Common myeloid progenitor, CD34-positive (primary cell): Measurements from ENCODE around the gene FOXP1.

Experiments
- CTCF ChIA-PET: fragments of 350-600 bp; sonication (Branson Sonifier 250); formaldehyde crosslinking; loops from one replicate; lab custom pipeline; 2021; ENCODE audit warnings: antibody characterized with exemption; lab: Charles Lee
- POLR2A ChIA-PET: fragments of 350-600 bp; sonication (Branson Sonifier 250); formaldehyde crosslinking; loops from one replicate; lab custom pipeline; 2021; ENCODE audit warnings: antibody characterized with exemption; lab: Charles Lee
- DNase-seq, 3 donors: peaks; one replicate each; pipeline versions ENCODE4 v3.0.0 to v3.0.0-alpha.2; 2013
- H3K27ac ChIP-seq, 2 experiments: 1 replicate in 1 of 2; 2 replicates in 1 of 2; pipeline ENCODE4 v1.7.0; 2013; ENCODE audit warnings: inconsistent platforms in 2 of 2, low read length in 2 of 2, mild to moderate bottlenecking in 2 of 2, low read depth in 1 of 2, moderate library complexity in 1 of 2; ENCODE audit not compliant: severe bottlenecking in 2 of 2, insufficient read depth in 1 of 2, poor library complexity in 1 of 2
- H3K27me3 ChIP-seq, 5 experiments: replicated peaks in 2 of 5; 1 replicate in 3 of 5; 2 replicates in 2 of 5; pipeline versions ENCODE4 v1.6.1 to v1.7.0; 2013; ENCODE audit warnings: low read length in 4 of 5, mild to moderate bottlenecking in 2 of 5, moderate library complexity in 2 of 5, inconsistent platforms in 1 of 5; ENCODE audit not compliant: insufficient read depth in 5 of 5, control insufficient read depth in 4 of 5
- H3K36me3 ChIP-seq, 4 experiments: 1 replicate in 2 of 4; 2 replicates in 2 of 4; pipeline versions ENCODE4 v1.6.1 to v1.7.0; 2013; ENCODE audit warnings: low read length in 3 of 4, control low read depth in 1 of 4, mild to moderate bottlenecking in 1 of 4; ENCODE audit not compliant: control insufficient read depth in 4 of 4, insufficient read depth in 4 of 4
- H3K4me1 ChIP-seq, 4 experiments: 1 replicate in 3 of 4; 2 replicates in 1 of 4; pipeline versions ENCODE4 v1.6.1 to v1.7.1; 2013; ENCODE audit warnings: low read length in 3 of 4, mild to moderate bottlenecking in 3 of 4, control low read depth in 1 of 4, inconsistent platforms in 1 of 4, moderate library complexity in 1 of 4; ENCODE audit not compliant: control insufficient read depth in 4 of 4, insufficient read depth in 4 of 4; ENCODE audit errors: control extremely low read depth in 1 of 4
- H3K4me3 ChIP-seq, 7 experiments: 1 replicate in 4 of 7; 2 replicates in 3 of 7; pipeline versions ENCODE4 v1.5.1 to v1.7.0; 2013; ENCODE audit warnings: mild to moderate bottlenecking in 7 of 7, low read length in 6 of 7, moderate library complexity in 6 of 7, inconsistent platforms in 2 of 7, low read depth in 2 of 7, control low read depth in 1 of 7; ENCODE audit not compliant: insufficient read depth in 4 of 7, control insufficient read depth in 1 of 7; ENCODE audit errors: extremely low read depth in 1 of 7
- H3K9me3 ChIP-seq, 5 experiments: 1 replicate in 4 of 5; 2 replicates in 1 of 5; pipeline versions ENCODE4 v1.6.1 to v1.7.1; 2013; ENCODE audit warnings: low read length in 4 of 5, mild to moderate bottlenecking in 2 of 5, inconsistent platforms in 1 of 5, low read depth in 1 of 5, moderate library complexity in 1 of 5; ENCODE audit not compliant: control insufficient read depth in 4 of 5, insufficient read depth in 2 of 5; ENCODE audit errors: control extremely low read depth in 1 of 5
- WGBS: methylation state at CpG from one replicate; pipeline ENCODE4 v1.1.5; 2013; ENCODE audit not compliant: insufficient coverage; 5-methylcytosine and 5-hydroxymethylcytosine counted together

Gene FOXP1

GRCh38 chr3:71389911-71390573 lies 193.5 kb downstream of the FOXP1 start:
- Histone ChIP-seq H3K27me3 (no peaks in the 10 kb centered on the region), H3K36me3 (no peaks in the 10 kb centered on the region), H3K4me3 (peak overlapping the region in 6 of 7 experiments; percentile 42 to 69 (median 58)), H3K27ac (peak overlapping the region; percentile 71 to 98), H3K4me1 (peaks cover 59 to 87% (median 72%) of the 10 kb centered on the region in 4 experiments), H3K9me3 (no peaks in the 10 kb centered on the region)
- ChIA-PET CTCF (interaction anchor here (0.5 to 1.8 kb wide), 10 partner anchors 8 to 401 kb away, joined by 3 to 8 read pairs (median 4); no protein-coding TSS in a partner anchor), POLR2A (interaction anchor here (0.6 to 0.9 kb wide), 4 partner anchors 13 to 194 kb away, joined by 3 to 4 read pairs (median 4); partner anchors contain the start of gene FOXP1)
- WGBS = 0% methylated on average over 4 of the region's 9 CpGs
- DNase-seq = peak; percentile 71 to 91 (median 87)

GRCh38 chr3:71389191-71389590 lies 194.3 kb downstream of the FOXP1 start:
- Histone ChIP-seq H3K36me3 (no peaks in the 10 kb centered on the region), H3K4me1 (peaks cover 68 to 91% (median 80%) of the 10 kb centered on the region in 4 experiments), H3K27me3 (no peaks in the 10 kb centered on the region), H3K9me3 (no peaks in the 10 kb centered on the region), H3K4me3 (peak overlapping the region in 4 of 7 experiments; percentile 54 to 69 (median 60)), H3K27ac (peak overlapping the region; percentile 71 to 98)
- DNase-seq = peak in 1 of 3 donors; percentile 45
- ChIA-PET POLR2A (interaction anchor here (0.6 to 0.9 kb wide), 3 partner anchors 14 to 194 kb away, joined by 3 to 4 read pairs (median 4); partner anchors contain the start of gene FOXP1), CTCF (interaction anchor here (0.8 to 1.8 kb wide), 9 partner anchors 9 to 252 kb away, joined by 3 to 8 read pairs (median 4); no protein-coding TSS in a partner anchor)
- 0% methylated on average over 2 of the region's 10 CpGs for WGBS

- Histone ChIP-seq H3K27ac (peak overlapping the region; percentile 71 to 83), H3K4me1 (peaks cover 69 to 93% (median 81%) of the 10 kb centered on the region in 4 experiments), H3K9me3 (no peaks in the 10 kb centered on the region), H3K27me3 (no peaks in the 10 kb centered on the region), H3K36me3 (no peaks in the 10 kb centered on the region), H3K4me3 (peak overlapping the region in 4 of 7 experiments; percentile 6 to 65 (median 19))
- CTCF ChIA-PET = interaction anchor here (0.8 to 3.2 kb wide), 7 partner anchors 8 to 252 kb away, joined by 3 to 10 read pairs (median 4); no protein-coding TSS in a partner anchor
- WGBS = 0% methylated on average over 2 of the region's 6 CpGs
- POLR2A ChIA-PET = interaction anchor here (0.9 kb wide), 1 partner anchor 59 kb away, joined by 4 read pairs; no protein-coding TSS in a partner anchor
- peak in 2 of 3 donors; percentile 46 to 68 for DNase-seq
These were observed 194.9 kb downstream of the FOXP1 start for GRCh38 chr3:71388535-71389120.

GRCh38 chr3:71387586-71387985 lies 195.9 kb downstream of the FOXP1 start:
- WGBS = 14% methylated on average over 1 of the region's 8 CpGs
- CTCF ChIA-PET = interaction anchor here (1.1 to 3.2 kb wide), 7 partner anchors 9 to 76 kb away, joined by 3 to 10 read pairs (median 4); no protein-coding TSS in a partner anchor
- no peaks in the 10 kb centered on the region for H3K9me3 ChIP-seq
- POLR2A ChIA-PET = no interaction called here
- peak in 2 of 3 donors; percentile 39 to 66 for DNase-seq
- H3K4me1 ChIP-seq = peaks cover 62 to 91% (median 76%) of the 10 kb centered on the region in 4 experiments
- no peaks in the 10 kb centered on the region for H3K36me3 ChIP-seq
- peak overlapping the region; percentile 71 to 83 for H3K27ac ChIP-seq
- peak overlapping the region in 3 of 7 experiments; percentile 7 to 65 (median 11) for H3K4me3 ChIP-seq
- H3K27me3 ChIP-seq = no peaks in the 10 kb centered on the region

DNA sequence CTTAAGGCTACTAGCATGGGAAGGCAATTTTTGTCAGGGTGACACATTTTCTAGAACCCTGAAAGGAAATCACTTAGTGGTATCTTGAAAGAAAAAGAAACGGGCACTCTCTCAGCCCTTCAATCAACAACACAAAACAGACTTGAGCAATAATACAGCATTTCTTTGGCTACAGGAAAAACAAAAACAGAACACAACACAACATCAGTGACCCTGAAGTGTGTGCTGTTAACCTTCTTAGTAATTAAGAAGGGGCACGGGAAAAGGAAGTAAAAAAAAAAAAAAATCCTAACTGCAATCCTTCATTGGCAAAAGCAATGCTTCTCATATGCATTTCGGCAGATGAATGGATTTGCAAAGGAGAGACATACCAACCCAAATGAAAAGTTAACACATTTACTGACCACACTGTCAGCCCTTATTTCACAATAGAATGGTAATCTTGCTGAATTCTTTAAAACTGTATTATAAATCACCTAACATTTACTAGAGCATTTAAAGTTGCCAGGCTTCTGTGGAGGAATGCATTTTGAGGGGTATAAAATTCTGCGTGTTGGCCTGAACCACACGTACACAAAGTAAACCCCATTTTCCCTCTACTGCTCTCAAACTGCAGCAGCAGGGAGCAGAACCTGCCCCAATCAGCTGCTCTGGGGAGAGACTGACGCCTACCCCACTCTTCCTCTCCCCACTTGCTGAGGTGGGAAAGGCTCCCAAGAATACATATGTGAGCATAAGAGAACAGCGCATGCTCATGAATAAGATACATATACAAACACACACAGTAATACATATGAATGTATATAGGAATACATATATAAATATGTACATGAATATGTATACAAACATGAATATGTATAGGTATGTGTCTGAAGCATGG lies 198.5 kb downstream of the FOXP1 start:
- H3K27ac ChIP-seq = peak overlapping the region in 1 of 2 experiments; percentile 59
- no peaks in the 10 kb centered on the region for H3K36me3 ChIP-seq
- no peaks in the 10 kb centered on the region for H3K9me3 ChIP-seq
- H3K27me3 ChIP-seq = no peaks in the 10 kb centered on the region
- peak overlapping the region in 4 of 7 experiments; percentile 5 to 47 (median 36) for H3K4me3 ChIP-seq
- peak in 2 of 3 donors; percentile 52 to 65 for DNase-seq
- CTCF ChIA-PET = interaction anchor here (0.8 to 3.2 kb wide), 4 partner anchors 10 to 73 kb away, joined by 3 to 12 read pairs (median 6); no protein-coding TSS in a partner anchor
- WGBS = 8% methylated on average over 2 of the region's 7 CpGs
- peaks cover 41 to 70% (median 54%) of the 10 kb centered on the region in 4 experiments for H3K4me1 ChIP-seq
- POLR2A ChIA-PET = interaction anchor here (0.5 kb wide), 1 partner anchor 126 kb away, joined by 5 read pairs; no protein-coding TSS in a partner anchor

DNA sequence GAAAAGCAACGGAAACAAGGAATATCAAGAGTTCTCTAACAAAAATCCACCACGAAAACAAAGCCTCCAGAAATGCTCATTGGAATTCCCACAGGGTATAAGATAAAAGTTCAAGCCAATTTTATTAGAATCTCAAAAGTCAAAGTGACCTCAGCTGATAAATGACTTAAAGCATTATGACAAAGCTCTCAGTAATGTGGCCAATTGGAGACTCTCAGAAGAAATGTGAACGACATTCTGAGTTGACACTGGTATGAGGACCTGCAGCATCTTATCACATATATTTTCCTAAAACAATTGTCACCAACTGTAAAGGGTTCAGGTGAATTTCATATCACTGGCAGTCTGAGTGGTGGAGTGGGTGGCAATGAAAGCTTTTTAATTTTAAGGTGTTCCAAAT lies 199.1 kb downstream of the FOXP1 start:
- H3K4me3 ChIP-seq = peak overlapping the region in 2 of 7 experiments; percentile 36 to 47
- WGBS = 20% methylated on average over 1 of the region's 3 CpGs
- ChIA-PET POLR2A (interaction anchor here (0.5 kb wide), 1 partner anchor 127 kb away, joined by 5 read pairs; no protein-coding TSS in a partner anchor), CTCF (interaction anchor here (0.9 to 2.9 kb wide), 3 partner anchors 10 to 73 kb away, joined by 3 to 12 read pairs (median 4); no protein-coding TSS in a partner anchor)
- DNase-seq = no peak
- peak overlapping the region in 1 of 2 experiments; percentile 59 for H3K27ac ChIP-seq
- H3K9me3 ChIP-seq = no peaks in the 10 kb centered on the region
- peaks cover 39 to 63% (median 48%) of the 10 kb centered on the region in 4 experiments for H3K4me1 ChIP-seq
- no peaks in the 10 kb centered on the region for H3K36me3 ChIP-seq
- no peaks in the 10 kb centered on the region for H3K27me3 ChIP-seq
